HEK293T (cell line): Measurements from ENCODE around the gene ZNF625.

Source experiments
- ELF4 ChIP-seq: fragments of 450-650 bp; IDR thresholded peaks from 2 replicates; pipeline ENCODE4 v1.6.1; 2017; ENCODE audit warnings: antibody characterized with exemption
- FOXA1 ChIP-seq: fragments of 450-650 bp; IDR thresholded peaks from 2 replicates; pipeline ENCODE4 v1.6.1; 2016; ENCODE audit warnings: mild to moderate bottlenecking
- FOXK2 ChIP-seq: fragments of 450-650 bp; IDR thresholded peaks from 2 replicates; pipeline ENCODE4 v1.6.1; 2016; ENCODE audit warnings: mild to moderate bottlenecking
- FOXM1 ChIP-seq: fragments of 450-650 bp; IDR thresholded peaks from 2 replicates; pipeline ENCODE4 v1.6.1; 2017; ENCODE audit warnings: mild to moderate bottlenecking, borderline replicate concordance
- HDGF ChIP-seq: fragments of 450-650 bp; IDR thresholded peaks from 2 replicates; pipeline ENCODE4 v1.6.1; 2017; ENCODE audit warnings: antibody characterized with exemption, borderline replicate concordance
- LEF1 ChIP-seq: fragments of 450-650 bp; IDR thresholded peaks from 2 replicates; pipeline ENCODE4 v1.6.1; 2017; ENCODE audit warnings: mild to moderate bottlenecking, borderline replicate concordance
- NFRKB ChIP-seq: fragments of 450-650 bp; IDR thresholded peaks from 2 replicates; pipeline ENCODE4 v1.6.1; 2016; ENCODE audit warnings: mild to moderate bottlenecking, moderate library complexity
- SP1 ChIP-seq: fragments of 450-650 bp; IDR thresholded peaks from 2 replicates; pipeline ENCODE4 v1.6.1; 2017
- SUZ12 ChIP-seq: fragments of 450-650 bp; IDR thresholded peaks from 2 replicates; pipeline ENCODE4 v1.6.1; 2016; ENCODE audit warnings: mild to moderate bottlenecking
- TF ChIP-seq, protein P1 (sequence below): fragments of 450-650 bp; IDR thresholded peaks from 2 replicates; pipeline ENCODE4 v1.6.1; 2016

DNA sequence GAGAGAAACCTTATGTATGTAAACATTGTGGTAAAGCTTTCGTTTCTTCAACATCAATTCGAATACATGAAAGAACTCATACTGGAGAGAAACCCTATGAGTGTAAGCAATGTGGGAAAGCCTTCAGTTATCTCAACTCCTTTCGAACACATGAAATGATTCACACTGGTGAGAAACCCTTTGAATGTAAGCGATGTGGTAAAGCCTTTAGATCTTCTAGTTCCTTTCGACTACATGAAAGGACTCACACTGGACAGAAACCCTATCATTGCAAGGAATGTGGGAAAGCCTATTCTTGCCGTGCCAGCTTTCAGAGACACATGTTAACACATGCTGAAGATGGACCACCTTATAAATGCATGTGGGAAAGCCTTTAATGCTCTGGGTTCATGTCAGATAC is 31.1 kb upstream of the ZNF625 start:
- no peak for TF ChIP-seq HDGF
- TF ChIP-seq NFRKB = no peak
- TF ChIP-seq, protein P1, sequence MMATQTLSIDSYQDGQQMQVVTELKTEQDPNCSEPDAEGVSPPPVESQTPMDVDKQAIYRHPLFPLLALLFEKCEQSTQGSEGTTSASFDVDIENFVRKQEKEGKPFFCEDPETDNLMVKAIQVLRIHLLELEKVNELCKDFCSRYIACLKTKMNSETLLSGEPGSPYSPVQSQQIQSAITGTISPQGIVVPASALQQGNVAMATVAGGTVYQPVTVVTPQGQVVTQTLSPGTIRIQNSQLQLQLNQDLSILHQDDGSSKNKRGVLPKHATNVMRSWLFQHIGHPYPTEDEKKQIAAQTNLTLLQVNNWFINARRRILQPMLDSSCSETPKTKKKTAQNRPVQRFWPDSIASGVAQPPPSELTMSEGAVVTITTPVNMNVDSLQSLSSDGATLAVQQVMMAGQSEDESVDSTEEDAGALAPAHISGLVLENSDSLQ = no peak
- no peak for TF ChIP-seq SUZ12
- no peak for TF ChIP-seq FOXM1
- TF ChIP-seq FOXK2 = no peak
- no peak for TF ChIP-seq SP1
- TF ChIP-seq ELF4 = no peak
- TF ChIP-seq LEF1 = no peak
- no peak for TF ChIP-seq FOXA1
